OCI-LY1 (cell line): ENCODE results near the gene SDC4.

Source experiments
- H2AFZ ChIP-seq: fragments of 200-600 bp; sonication (generic), shearing (Covaris generic); 2 replicates; pipeline ENCODE4 v1.6.0; 2014; ENCODE audit warnings: antibody characterized with exemption, mild to moderate bottlenecking, low read length
- H3F3A ChIP-seq: fragments of 200-600 bp; sonication (generic), shearing (Covaris generic); 2 replicates; pipeline ENCODE4 v1.6.0; 2014; ENCODE audit warnings: mild to moderate bottlenecking, antibody characterized with exemption, low read length, moderate library complexity; ENCODE audit not compliant: insufficient read depth
- H3K27ac ChIP-seq: fragments of 200-600 bp; sonication (generic); 2 replicates; pipeline ENCODE4 v1.5.1; 2014; ENCODE audit warnings: low read length, mixed run types, mild to moderate bottlenecking, low read depth; ENCODE audit not compliant: poor library complexity, severe bottlenecking
- H3K27me3 ChIP-seq: fragments of 200-600 bp; sonication (generic); 2 replicates; pipeline ENCODE4 v1.6.0; 2014; ENCODE audit warnings: antibody characterized with exemption, mild to moderate bottlenecking, low read length, moderate library complexity; ENCODE audit not compliant: insufficient read depth
- H3K36me3 ChIP-seq: fragments of 200-600 bp; sonication (generic); 2 replicates; pipeline ENCODE4 v1.6.1; 2014; ENCODE audit warnings: mild to moderate bottlenecking, antibody characterized with exemption, low read length, moderate library complexity, mixed read lengths; ENCODE audit not compliant: insufficient read depth
- H3K4me1 ChIP-seq: fragments of 200-600 bp; sonication (generic); 2 replicates; pipeline ENCODE4 v1.5.1; 2014; ENCODE audit warnings: mild to moderate bottlenecking, low read length, moderate library complexity; ENCODE audit not compliant: insufficient read depth, severe bottlenecking
- H3K4me2 ChIP-seq: fragments of 200-600 bp; sonication (generic), shearing (Covaris generic); 2 replicates; pipeline ENCODE4 v1.6.1; 2014; ENCODE audit warnings: low read length
- H3K4me3 ChIP-seq: fragments of 200-600 bp; sonication (generic); 2 replicates; pipeline ENCODE4 v1.5.1; 2014; ENCODE audit warnings: low read length, low read depth, mild to moderate bottlenecking, mixed read lengths; ENCODE audit not compliant: poor library complexity, severe bottlenecking
- H3K79me2 ChIP-seq: fragments of 200-600 bp; shearing (Covaris generic); 2 replicates; pipeline ENCODE4 v1.6.1; 2016; ENCODE audit warnings: mixed run types, low read length, mixed read lengths; ENCODE audit not compliant: insufficient read depth
- H3K9ac ChIP-seq: fragments of 200-600 bp; sonication (generic), shearing (Covaris generic); 2 replicates; pipeline ENCODE4 v1.6.1; 2014; ENCODE audit warnings: mild to moderate bottlenecking, low read length, mixed read lengths
- H3K9me2 ChIP-seq: fragments of 200-600 bp; sonication (generic), shearing (Covaris generic); 2 replicates; pipeline ENCODE4 v1.6.1; 2014; ENCODE audit warnings: low read depth, mild to moderate bottlenecking, low read length, mixed read lengths
- H3K9me3 ChIP-seq: fragments of 200-600 bp; shearing (Covaris generic); 2 replicates; pipeline ENCODE4 v1.6.1; 2014; ENCODE audit warnings: low read length, mixed read lengths
- H4K20me1 ChIP-seq: fragments of 200-600 bp; sonication (generic), shearing (Covaris generic); 2 replicates; pipeline ENCODE4 v1.6.0; 2016; ENCODE audit warnings: mild to moderate bottlenecking, low read length; ENCODE audit not compliant: insufficient read depth
- CTCF ChIP-seq: fragments of 200-600 bp; sonication (generic), shearing (Covaris generic); IDR thresholded peaks from 2 replicates; pipeline ENCODE4 v1.5.1; 2017; ENCODE audit warnings: mild to moderate bottlenecking, antibody characterized with exemption, low read length, moderate library complexity, mixed read lengths
- EZH2 ChIP-seq: fragments of 200-600 bp; sonication (generic), shearing (Covaris generic); IDR thresholded peaks from 2 replicates; pipeline ENCODE4 v1.8.0; 2017; ENCODE audit warnings: borderline replicate concordance, mixed run types, mild to moderate bottlenecking, antibody characterized with exemption, low read length, moderate library complexity, mixed read lengths

The SDC4 gene

GRCh38 chr20:45368221-45368980 lies 20.2 kb upstream of the SDC4 start:
- no peaks in the 10 kb centered on the region for H3K79me2 ChIP-seq
- peak overlapping the region; percentile 7; the same call in 1 of the 2 replicates for H3K4me2 ChIP-seq
- peaks cover 36% of the 10 kb centered on the region for H3K4me1 ChIP-seq
- no peak overlapping the region for H2AFZ ChIP-seq
- H3K27ac ChIP-seq, result no peak overlapping the region
- H3K4me3 ChIP-seq, result no peak overlapping the region
- no peaks in the 10 kb centered on the region for H3K9me2 ChIP-seq
- H3F3A ChIP-seq, result 0 out of 2 replicates have a peak, but pooled peaks cover 6% of the 10 kb centered on the region
- H3K9me3 ChIP-seq, result no peaks in the 10 kb centered on the region
- no peak overlapping the region for H3K9ac ChIP-seq
- H3K27me3 ChIP-seq, result no peaks in the 10 kb centered on the region
- TF ChIP-seq EZH2 (no peak), CTCF (no peak)
- peaks cover 24% of the 10 kb centered on the region for H3K36me3 ChIP-seq
- no peaks in the 10 kb centered on the region for H4K20me1 ChIP-seq

DNA sequence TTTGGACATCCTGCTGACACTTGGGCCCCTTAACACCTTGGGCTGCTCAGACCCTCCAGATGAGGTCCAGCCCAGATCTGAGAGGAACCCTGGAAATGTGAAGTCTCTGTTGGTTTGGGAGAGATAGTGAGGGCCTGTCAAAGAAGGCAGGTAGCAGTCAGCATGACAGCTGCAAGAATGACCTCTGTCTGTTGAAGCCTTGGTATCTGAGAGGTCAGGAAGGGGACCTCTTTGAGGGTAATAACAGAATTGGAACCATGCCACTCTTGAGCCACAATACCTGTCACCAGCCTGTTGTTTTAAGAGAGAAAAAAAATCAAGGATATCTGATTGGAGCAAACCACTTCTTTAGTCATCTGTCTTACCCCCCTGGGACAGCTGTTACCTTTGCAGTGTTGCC lies 18.9 kb upstream of the SDC4 start:
- Histone ChIP-seq H3K9me3 (no peaks in the 10 kb centered on the region), H3K4me2 (no peak overlapping the region), H3K9me2 (no peaks in the 10 kb centered on the region)

DNA sequence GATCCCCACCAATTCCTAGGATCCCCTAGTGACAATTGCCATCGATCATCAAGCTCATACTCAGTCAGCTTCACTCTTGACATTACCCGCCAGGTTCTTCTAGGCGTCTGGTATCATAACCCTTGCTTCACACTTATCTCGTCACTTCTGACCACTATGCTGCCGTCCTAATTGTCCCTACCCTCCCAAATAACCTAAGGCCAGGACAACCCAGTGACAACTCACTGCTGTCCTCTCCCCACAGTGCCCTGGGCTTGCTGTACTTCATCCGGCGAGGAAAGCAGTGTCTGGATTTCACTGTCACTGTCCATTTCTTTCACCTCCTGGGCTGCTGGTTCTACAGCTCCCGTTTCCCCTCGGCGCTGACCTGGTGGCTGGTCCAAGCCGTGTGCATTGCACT lies 18.4 kb upstream of the SDC4 start:
- Histone ChIP-seq H3K27me3 (no peaks in the 10 kb centered on the region), H3K4me1 (peaks cover 38% of the 10 kb centered on the region), H3K9ac (no peak overlapping the region), H3K9me2 (no peaks in the 10 kb centered on the region), H3F3A (0 out of 2 replicates have a peak, but pooled peaks cover 6% of the 10 kb centered on the region), H3K4me3 (no peak overlapping the region), H4K20me1 (no peaks in the 10 kb centered on the region), H3K9me3 (no peaks in the 10 kb centered on the region), H3K36me3 (peaks cover 24% of the 10 kb centered on the region), H2AFZ (no peak overlapping the region), H3K4me2 (no peak overlapping the region), H3K79me2 (no peaks in the 10 kb centered on the region), H3K27ac (no peak overlapping the region)
- TF ChIP-seq EZH2 (no peak), CTCF (no peak)

More for the DNA sequence above, 18.9 kb upstream of the SDC4 start:
- Histone ChIP-seq H3K4me1 (peaks cover 38% of the 10 kb centered on the region), H3F3A (0 out of 2 replicates have a peak, but pooled peaks cover 6% of the 10 kb centered on the region), H3K27me3 (no peaks in the 10 kb centered on the region), H3K4me3 (no peak overlapping the region), H3K79me2 (no peaks in the 10 kb centered on the region), H3K9ac (no peak overlapping the region), H3K27ac (no peak overlapping the region), H2AFZ (no peak overlapping the region), H4K20me1 (no peaks in the 10 kb centered on the region), H3K36me3 (peaks cover 24% of the 10 kb centered on the region)
- TF ChIP-seq EZH2 (no peak), CTCF (no peak)
